Activated T-cell treated with anti-CD3 and anti-CD28 coated beads, Interleukin-2, amount 50 U/mL, for 1 hour (primary cell): ENCODE data around the gene DND1.
A peak's percentile ranks its signal among the peaks of the same experiment; 100 is the strongest.
"Not testable (repeated sequence)": the region's sequence is repeated elsewhere in the genome, so short reads cannot be mapped to it uniquely, and the experiment has no call there.

Experiments used
- DNase-seq: peaks from one replicate; pipeline ENCODE4 v3.0.0-alpha.2; 2020

Gene DND1

GRCh38 chr5:140671472-140672125 lies 1.8 kb downstream of the DND1 start:
- no peak for DNase-seq

GRCh38 chr5:140671035-140671434 lies 2.3 kb downstream of the DND1 start:
- DNase-seq: not testable (repeated sequence)

GRCh38 chr5:140664359-140665119 lies 8.8 kb downstream of the DND1 start, which contains the start of gene WDR55:
TSS of gene WDR55 (plus strand) at chr5:140664904. CDS start at chr5:140664913, 9 bp downstream.
- peak; percentile 94 for DNase-seq

- DNase-seq: no peak
Observed at GRCh38 chr5:140664030-140664358, 9.4 kb downstream of the DND1 start.

- not testable (repeated sequence) for DNase-seq
Observed at GRCh38 chr5:140660371-140660770, 13.0 kb downstream of the DND1 start.

- no peak for DNase-seq
Observed at GRCh38 chr5:140658870-140659269, 14.5 kb downstream of the DND1 start.

- no peak for DNase-seq
Observed at GRCh38 chr5:140647042-140647419, 26.3 kb downstream of the DND1 start.

GRCh38 chr5:140642718-140643117 lies 30.7 kb downstream of the DND1 start:
- DNase-seq: no peak

GRCh38 chr5:140641716-140642115 lies 31.7 kb downstream of the DND1 start:
- DNase-seq: no peak

- DNase-seq: peak; percentile 96
Observed at GRCh38 chr5:140639148-140639981, 34.0 kb downstream of the DND1 start, which contains the start of gene TMCO6. TSS of gene TMCO6 (plus strand) at chr5:140639451. CDS start at chr5:140639528, 77 bp downstream.

- not testable (repeated sequence) for DNase-seq
Observed at GRCh38 chr5:140638898-140639147, 34.6 kb downstream of the DND1 start.

GRCh38 chr5:140637371-140638100 lies 35.8 kb downstream of the DND1 start:
- DNase-seq: no peak

GRCh38 chr5:140635291-140636257 lies 37.8 kb downstream of the DND1 start:
- no peak for DNase-seq

GRCh38 chr5:140634103-140634502 lies 39.3 kb downstream of the DND1 start:
- no peak for DNase-seq

- DNase-seq: no peak
Observed at GRCh38 chr5:140633501-140633900, 39.9 kb downstream of the DND1 start.

GRCh38 chr5:140633021-140633471 lies 40.3 kb downstream of the DND1 start, which contains the start of gene CD14:
TSS of gene CD14 (minus strand) at chr5:140633175. CDS start at chr5:140633071, 104 bp downstream.
- no peak for DNase-seq

- peak; percentile 59 for DNase-seq
Observed at GRCh38 chr5:140632366-140633020, 40.9 kb downstream of the DND1 start.

- no peak for DNase-seq
Observed at GRCh38 chr5:140631831-140632365, 41.5 kb downstream of the DND1 start.

- no peak for DNase-seq
Observed at GRCh38 chr5:140631036-140631417, 42.3 kb downstream of the DND1 start.

- no peak for DNase-seq
Observed at GRCh38 chr5:140630292-140631035, 42.9 kb downstream of the DND1 start.
